MM.1S (cell line): ENCODE measurements around the gene CCDC187.

Source experiments
- DNase-seq: peaks from one replicate; pipeline ENCODE4 v3.0.0-alpha.2; 2015
- H2AFZ ChIP-seq: fragments of 300-600 bp; sonication (generic); 2 replicates; pipeline ENCODE4 v1.6.0; 2016; ENCODE audit warnings: antibody characterized with exemption, low read length
- H3F3A ChIP-seq: fragments of 300-600 bp; sonication (generic); 2 replicates; pipeline ENCODE4 v1.6.1; 2016; ENCODE audit warnings: mild to moderate bottlenecking, antibody characterized with exemption, low read length, moderate library complexity, mixed read lengths; ENCODE audit not compliant: insufficient read depth
- H3K27ac ChIP-seq: fragments of 300-600 bp; sonication (generic); 2 replicates; pipeline ENCODE4 v1.5.1; 2016; ENCODE audit warnings: mild to moderate bottlenecking, low read length
- H3K27me3 ChIP-seq: fragments of 300-600 bp; sonication (generic); replicated peaks from 2 replicates; pipeline ENCODE4 v1.6.0; 2016; ENCODE audit warnings: low read length; ENCODE audit not compliant: insufficient read depth
- H3K36me3 ChIP-seq: fragments of 300-600 bp; sonication (generic); replicated peaks from 2 replicates; pipeline ENCODE4 v1.6.1; 2016; ENCODE audit warnings: mild to moderate bottlenecking, low read length, mixed read lengths; ENCODE audit not compliant: insufficient read depth
- H3K4me1 ChIP-seq: fragments of 300-600 bp; sonication (generic); 2 replicates; pipeline ENCODE4 v1.6.1; 2016; ENCODE audit warnings: low read length, mixed read lengths
- H3K4me2 ChIP-seq: fragments of 300-600 bp; sonication (generic); 2 replicates; pipeline ENCODE4 v1.6.0; 2016; ENCODE audit warnings: low read depth, low read length
- H3K4me3 ChIP-seq: fragments of 300-600 bp; sonication (generic); 2 replicates; pipeline ENCODE4 v1.5.1; 2016; ENCODE audit warnings: low read length, mixed read lengths
- H3K79me2 ChIP-seq: fragments of 300-600 bp; sonication (generic); 2 replicates; pipeline ENCODE4 v1.6.1; 2016; ENCODE audit warnings: mixed run types, low read length, mixed read lengths
- H3K9ac ChIP-seq: fragments of 300-600 bp; sonication (generic); 2 replicates; pipeline ENCODE4 v1.6.1; 2016; ENCODE audit warnings: low read length, mixed read lengths
- H3K9me2 ChIP-seq: fragments of 300-600 bp; sonication (generic); replicated peaks from 2 replicates; pipeline ENCODE4 v1.6.1; 2016; ENCODE audit warnings: mild to moderate bottlenecking, low read length, mixed read lengths; ENCODE audit not compliant: insufficient read depth
- H3K9me3 ChIP-seq: fragments of 300-600 bp; sonication (generic); replicated peaks from 2 replicates; pipeline ENCODE4 v1.6.1; 2016; ENCODE audit warnings: mild to moderate bottlenecking, low read length, mixed read lengths; ENCODE audit not compliant: insufficient read depth
- H4K20me1 ChIP-seq: fragments of 300-600 bp; sonication (generic); 2 replicates; pipeline ENCODE4 v1.6.1; 2016; ENCODE audit warnings: mild to moderate bottlenecking, low read length, moderate library complexity, mixed read lengths; ENCODE audit not compliant: insufficient read depth
- EZH2 ChIP-seq: fragments of 300-600 bp; sonication (generic); optimal IDR thresholded peaks from 2 replicates; pipeline ENCODE3; 2017; ENCODE audit warnings: low read depth, mild to moderate bottlenecking, antibody characterized with exemption, low read length, mixed read lengths
- EZH2phosphoT487 ChIP-seq: fragments of 300-600 bp; sonication (generic); IDR thresholded peaks from 2 replicates; pipeline ENCODE4 v1.6.1; 2018; ENCODE audit warnings: antibody characterized with exemption, low read length
- TF ChIP-seq, protein P1 (sequence below): fragments of 300-600 bp; sonication (generic); IDR thresholded peaks from 2 replicates; pipeline ENCODE4 v1.5.1; 2016; ENCODE audit warnings: antibody characterized with exemption, low read length, mixed read lengths

The CCDC187 gene

GRCh38 chr9:136345281-136346156, 41.6 kb upstream of the CCDC187 start:
- peaks cover 98% of the 10 kb centered on the region for H3K27me3 ChIP-seq
- no peak for DNase-seq
- no peak overlapping the region for H3K27ac ChIP-seq

GRCh38 chr9:136344544-136345280, 40.8 kb upstream of the CCDC187 start:
- Histone ChIP-seq H3K27me3 (peaks cover 98% of the 10 kb centered on the region), H3K4me2 (no peak overlapping the region), H3K36me3 (no peaks in the 10 kb centered on the region), H3K79me2 (no peaks in the 10 kb centered on the region), H3K27ac (no peak overlapping the region), H3K9me3 (no peaks in the 10 kb centered on the region), H3K9me2 (no peaks in the 10 kb centered on the region), H3K4me1 (no peaks in the 10 kb centered on the region), H3K9ac (no peak overlapping the region), H3F3A (no peaks in the 10 kb centered on the region), H2AFZ (no peak overlapping the region), H3K4me3 (no peak overlapping the region), H4K20me1 (no peaks in the 10 kb centered on the region)
- TF ChIP-seq, protein P1, sequence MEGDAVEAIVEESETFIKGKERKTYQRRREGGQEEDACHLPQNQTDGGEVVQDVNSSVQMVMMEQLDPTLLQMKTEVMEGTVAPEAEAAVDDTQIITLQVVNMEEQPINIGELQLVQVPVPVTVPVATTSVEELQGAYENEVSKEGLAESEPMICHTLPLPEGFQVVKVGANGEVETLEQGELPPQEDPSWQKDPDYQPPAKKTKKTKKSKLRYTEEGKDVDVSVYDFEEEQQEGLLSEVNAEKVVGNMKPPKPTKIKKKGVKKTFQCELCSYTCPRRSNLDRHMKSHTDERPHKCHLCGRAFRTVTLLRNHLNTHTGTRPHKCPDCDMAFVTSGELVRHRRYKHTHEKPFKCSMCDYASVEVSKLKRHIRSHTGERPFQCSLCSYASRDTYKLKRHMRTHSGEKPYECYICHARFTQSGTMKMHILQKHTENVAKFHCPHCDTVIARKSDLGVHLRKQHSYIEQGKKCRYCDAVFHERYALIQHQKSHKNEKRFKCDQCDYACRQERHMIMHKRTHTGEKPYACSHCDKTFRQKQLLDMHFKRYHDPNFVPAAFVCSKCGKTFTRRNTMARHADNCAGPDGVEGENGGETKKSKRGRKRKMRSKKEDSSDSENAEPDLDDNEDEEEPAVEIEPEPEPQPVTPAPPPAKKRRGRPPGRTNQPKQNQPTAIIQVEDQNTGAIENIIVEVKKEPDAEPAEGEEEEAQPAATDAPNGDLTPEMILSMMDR, result no peak
- TF ChIP-seq EZH2 (no peak), EZH2phosphoT487 (no peak)
- no peak for DNase-seq

More at GRCh38 chr9:136345281-136346156, 41.6 kb upstream of the CCDC187 start:
- Histone ChIP-seq H3K36me3 (no peaks in the 10 kb centered on the region), H3F3A (no peaks in the 10 kb centered on the region), H3K4me2 (no peak overlapping the region), H2AFZ (no peak overlapping the region), H4K20me1 (no peaks in the 10 kb centered on the region), H3K9ac (no peak overlapping the region), H3K9me2 (no peaks in the 10 kb centered on the region), H3K4me1 (no peaks in the 10 kb centered on the region), H3K79me2 (no peaks in the 10 kb centered on the region), H3K4me3 (no peak overlapping the region), H3K9me3 (no peaks in the 10 kb centered on the region)
- TF ChIP-seq EZH2 (no peak), EZH2phosphoT487 (no peak)
- TF ChIP-seq, protein P1, result no peak

- Histone ChIP-seq H3K4me3 (no peak overlapping the region), H3K4me1 (no peaks in the 10 kb centered on the region), H3K9me3 (no peaks in the 10 kb centered on the region), H3K36me3 (no peaks in the 10 kb centered on the region), H3F3A (no peaks in the 10 kb centered on the region), H3K4me2 (no peak overlapping the region), H4K20me1 (no peaks in the 10 kb centered on the region), H2AFZ (no peak overlapping the region), H3K9ac (no peak overlapping the region), H3K9me2 (no peaks in the 10 kb centered on the region), H3K79me2 (no peaks in the 10 kb centered on the region), H3K27ac (no peak overlapping the region), H3K27me3 (peaks cover 94% of the 10 kb centered on the region)
- no peak for DNase-seq
- TF ChIP-seq, protein P1, result no peak
- no peak for TF ChIP-seq EZH2phosphoT487
- TF ChIP-seq EZH2, result no peak
Observed at GRCh38 chr9:136343884-136344269, 40.0 kb upstream of the CCDC187 start.
